T-helper 17 cell (primary cell): ENCODE data around the gene PLS1. TPM values are rescaled to one million over a fixed set of nuclear protein-coding genes. Genes with fewer than 3 reads are reported as not detected.
"Not testable (repeated sequence)": the region's sequence is repeated elsewhere in the genome, so short reads cannot be mapped to it uniquely, and the experiment has no call there.

Experiments used
- ATAC-seq: fragments of 150-1000 bp; cut with Tn5 transposase; 2 replicates; pipeline ENCODE4 v1.10.0; 2021; ENCODE audit warnings: mild to moderate bottlenecking, moderate library complexity
- DNase-seq, 3 donors: peaks; one replicate each; pipeline versions ENCODE4 v3.0.0 to v3.0.0-alpha.2; 2020 to 2021
- H3K9me3 ChIP-seq: one replicate; pipeline ENCODE4 v1.7.0; 2013; ENCODE audit warnings: low read length, mild to moderate bottlenecking; ENCODE audit not compliant: control insufficient read depth, poor library complexity, severe bottlenecking
- H3K27ac Mint-ChIP-seq: one replicate; pipeline ENCODE4 v1.8.0; 2022; ENCODE audit warnings: mild to moderate bottlenecking, moderate library complexity, mixed read lengths
- H3K27me3 Mint-ChIP-seq: one replicate; pipeline ENCODE4 v1.8.0; 2022; ENCODE audit warnings: mixed read lengths
- H3K36me3 Mint-ChIP-seq: one replicate; pipeline ENCODE4 v1.8.0; 2022; ENCODE audit warnings: low read depth, mixed read lengths
- H3K4me1 Mint-ChIP-seq: one replicate; pipeline ENCODE4 v1.8.0; 2022; ENCODE audit warnings: mild to moderate bottlenecking, mixed read lengths
- H3K4me3 Mint-ChIP-seq: one replicate; pipeline ENCODE4 v1.8.0; 2022; ENCODE audit warnings: mild to moderate bottlenecking, moderate library complexity, mixed read lengths
- total RNA-seq, 4 donors: library from RNA in 2 of 4; stranded (reverse) in 2 of 4; gene quantifications; one replicate each; pipeline ENCODE4 v1.2.3 and lab custom pipeline; 2022 to 2026

The PLS1 gene
- total RNA-seq (1 to 10 TPM in 1 of 2 donors, under 1 TPM in 1; 0.44 to 1.0 TPM), total RNA-seq (lab: John Stamatoyannopoulos, UW) (4.2 to 7.3 reads per million in 2 donors)

- Mint-ChIP-seq H3K36me3 (no peaks in the 10 kb centered on the region), H3K27me3 (no peaks in the 10 kb centered on the region), H3K27ac (peak within 1 kb of the TSS; percentile 81), H3K4me3 (peak within 1 kb of the TSS; percentile 98), H3K4me1 (peaks cover 11% of the 10 kb centered on the region)
- H3K9me3 ChIP-seq: no peaks in the 10 kb centered on the region
- ATAC-seq (peak; percentile 90), DNase-seq (peak; percentile 77 to 83 (median 79))
Measured at GRCh38 chr3:142595951-142596725, at the start of gene PLS1. TSS of gene PLS1 (plus strand) at chr3:142596393. CDS start at chr3:142664238, 67,845 bp downstream.

GRCh38 chr3:142549986-142550385, 46.2 kb upstream of the PLS1 start:
- H3K4me3 Mint-ChIP-seq: no peak overlapping the region
- ATAC-seq: no peak

GRCh38 chr3:142552579-142552978, 43.6 kb upstream of the PLS1 start:
- H3K4me3 Mint-ChIP-seq, H3K9me3 ChIP-seq, H3K27me3 Mint-ChIP-seq, DNase-seq, H3K27ac Mint-ChIP-seq, ATAC-seq, H3K4me1 Mint-ChIP-seq: not testable (repeated sequence)
- peaks cover 17% of the 10 kb centered on the region for H3K36me3 Mint-ChIP-seq

More at GRCh38 chr3:142549986-142550385, 46.2 kb upstream of the PLS1 start:
- H3K27me3 Mint-ChIP-seq: no peaks in the 10 kb centered on the region
- no peak for DNase-seq
- H3K9me3 ChIP-seq: no peaks in the 10 kb centered on the region
- peaks cover 15% of the 10 kb centered on the region for H3K36me3 Mint-ChIP-seq
- H3K27ac Mint-ChIP-seq: no peak overlapping the region
- H3K4me1 Mint-ChIP-seq: peaks cover 7% of the 10 kb centered on the region

- Mint-ChIP-seq H3K27ac (no peak overlapping the region), H3K36me3 (peaks cover 17% of the 10 kb centered on the region), H3K27me3 (no peaks in the 10 kb centered on the region), H3K4me1 (peaks cover 7% of the 10 kb centered on the region), H3K4me3 (no peak overlapping the region)
- H3K9me3 ChIP-seq: no peaks in the 10 kb centered on the region
- DNase-seq (no peak), ATAC-seq (no peak)
Measured at GRCh38 chr3:142553741-142554140, 42.5 kb upstream of the PLS1 start.

- Mint-ChIP-seq H3K36me3 (peaks cover 2% of the 10 kb centered on the region), H3K27me3 (no peaks in the 10 kb centered on the region), H3K4me1 (peaks cover 3% of the 10 kb centered on the region), H3K27ac (no peak overlapping the region), H3K4me3 (no peak overlapping the region)
- DNase-seq: no peak
- no peak for ATAC-seq
- no peaks in the 10 kb centered on the region for H3K9me3 ChIP-seq
Measured at GRCh38 chr3:142560118-142560517, 36.1 kb upstream of the PLS1 start.

GRCh38 chr3:142563496-142563997, 32.6 kb upstream of the PLS1 start:
- Mint-ChIP-seq H3K36me3 (no peaks in the 10 kb centered on the region), H3K27ac (peak overlapping the region; percentile 19), H3K27me3 (no peaks in the 10 kb centered on the region), H3K4me3 (no peak overlapping the region), H3K4me1 (peaks cover 3% of the 10 kb centered on the region)
- H3K9me3 ChIP-seq: no peaks in the 10 kb centered on the region
- DNase-seq (no peak), ATAC-seq (no peak)

GRCh38 chr3:142566096-142566495, 30.1 kb upstream of the PLS1 start:
- DNase-seq (no peak), ATAC-seq (no peak)
- Mint-ChIP-seq H3K36me3 (no peaks in the 10 kb centered on the region), H3K27ac (no peak overlapping the region), H3K27me3 (no peaks in the 10 kb centered on the region), H3K4me3 (no peak overlapping the region), H3K4me1 (peaks cover 6% of the 10 kb centered on the region)
- H3K9me3 ChIP-seq: no peaks in the 10 kb centered on the region

- DNase-seq: no peak
- H3K27me3 Mint-ChIP-seq: no peaks in the 10 kb centered on the region
- H3K4me1 Mint-ChIP-seq: peaks cover 6% of the 10 kb centered on the region
- no peaks in the 10 kb centered on the region for H3K9me3 ChIP-seq
- no peak for ATAC-seq
- H3K36me3 Mint-ChIP-seq: no peaks in the 10 kb centered on the region
- no peak overlapping the region for H3K27ac Mint-ChIP-seq
- no peak overlapping the region for H3K4me3 Mint-ChIP-seq
Measured at GRCh38 chr3:142568393-142569017, 27.7 kb upstream of the PLS1 start.

GRCh38 chr3:142569422-142569821, 26.8 kb upstream of the PLS1 start:
- H3K36me3 Mint-ChIP-seq, ATAC-seq, H3K9me3 ChIP-seq, H3K4me1 Mint-ChIP-seq, H3K4me3 Mint-ChIP-seq, DNase-seq, H3K27me3 Mint-ChIP-seq: not testable (repeated sequence)
- peak overlapping the region; percentile 14 for H3K27ac Mint-ChIP-seq

- not testable (repeated sequence) for H3K4me3 Mint-ChIP-seq, H3K27me3 Mint-ChIP-seq, ATAC-seq
Measured at GRCh38 chr3:142574223-142574622, 22.0 kb upstream of the PLS1 start.

GRCh38 chr3:142574665-142575064, 21.5 kb upstream of the PLS1 start:
- H3K4me1 Mint-ChIP-seq: peaks cover 39% of the 10 kb centered on the region
- ATAC-seq (no peak), DNase-seq (no peak)
- H3K9me3 ChIP-seq: no peaks in the 10 kb centered on the region
- H3K27me3 Mint-ChIP-seq: no peaks in the 10 kb centered on the region
- H3K36me3 Mint-ChIP-seq: peaks cover 8% of the 10 kb centered on the region
- H3K4me3 Mint-ChIP-seq: no peak overlapping the region
- peak overlapping the region; percentile 60 for H3K27ac Mint-ChIP-seq

More at GRCh38 chr3:142574223-142574622, 22.0 kb upstream of the PLS1 start:
- DNase-seq, H3K36me3 Mint-ChIP-seq, H3K9me3 ChIP-seq: not testable (repeated sequence)
- peak overlapping the region; percentile 60 for H3K27ac Mint-ChIP-seq
- H3K4me1 Mint-ChIP-seq: peaks cover 36% of the 10 kb centered on the region

GRCh38 chr3:142576792-142577191, 19.4 kb upstream of the PLS1 start:
- no peaks in the 10 kb centered on the region for H3K27me3 Mint-ChIP-seq
- peaks cover 8% of the 10 kb centered on the region for H3K36me3 Mint-ChIP-seq
- H3K4me3 Mint-ChIP-seq: peak overlapping the region; percentile 96
- no peak for DNase-seq
- H3K4me1 Mint-ChIP-seq: peaks cover 40% of the 10 kb centered on the region
- H3K9me3 ChIP-seq: no peaks in the 10 kb centered on the region
- peak overlapping the region; percentile 95 for H3K27ac Mint-ChIP-seq
- no peak for ATAC-seq

GRCh38 chr3:142577696-142578328, 18.4 kb upstream of the PLS1 start:
- H3K36me3 Mint-ChIP-seq: peaks cover 8% of the 10 kb centered on the region
- H3K27me3 Mint-ChIP-seq: peaks cover 5% of the 10 kb centered on the region
- H3K4me3 Mint-ChIP-seq: peak overlapping the region; percentile 96
- H3K4me1 Mint-ChIP-seq: peaks cover 40% of the 10 kb centered on the region
- H3K27ac Mint-ChIP-seq: peak overlapping the region; percentile 95
- no peak for DNase-seq
- no peak for ATAC-seq
- H3K9me3 ChIP-seq: no peaks in the 10 kb centered on the region
